HepG2 (cell line): ENCODE data around the gene PXT1. TPM values are rescaled to one million over a fixed set of nuclear protein-coding genes. Genes with fewer than 3 reads are reported as not detected.

Experiments
- ATAC-seq: fragments of 200-7000 bp; cut with Tn5 transposase; 3 replicates; pipeline ENCODE4 v1.9.1; 2020; ENCODE audit warnings: mild to moderate bottlenecking, moderate library complexity
- BruUV-seq: library from RNA; stranded (reverse); fragments of 400-500 nt; replicated peaks from 2 replicates; lab custom pipeline; 2021; lab: Mats Ljungman, UMichigan
- CTCF ChIA-PET: fragments of 300-600 bp; formaldehyde crosslinking; extraction: SDS; loops from one replicate; lab custom pipeline; 2021; ENCODE audit warnings: low total read pairs, inconsistent platforms, low intra/inter-chr PET ratio; lab: Yijun Ruan, JAX
- POLR2A ChIA-PET: fragments of 350-600 bp; sonication (Branson Sonifier 250); formaldehyde crosslinking; loops from one replicate; lab custom pipeline; 2020; ENCODE audit warnings: antibody characterized with exemption, inconsistent platforms; lab: Yijun Ruan, JAX
- DNase-seq: peaks from one replicate; pipeline ENCODE4 v3.0.0-alpha.2; 2015; ENCODE audit warnings: low spot score
- FAIRE-seq: peaks from 3 replicates; lab custom pipeline; 2011; peaks lifted over from hg19 to GRCh38; lab: Jason Lieb, UNC
- H2AFZ ChIP-seq: one replicate; pipeline ENCODE4 v1.6.1; 2011; ENCODE audit warnings: low read length, inconsistent platforms
- H3K27ac ChIP-seq: fragments of 300-600 bp; 3 replicates; pipeline ENCODE4 v1.8.0; 2011; ENCODE audit warnings: mixed run types, mild to moderate bottlenecking, mixed read lengths, low read length, inconsistent platforms; ENCODE audit not compliant: insufficient read depth; ENCODE audit errors: extremely low read length
- H3K27me3 ChIP-seq, 2 experiments: fragments of 200-600 bp in 1 of 2; 2 replicates in 1 of 2; 3 replicates in 1 of 2; pipeline versions ENCODE4 v1.6.0 to v1.8.0; 2011; ENCODE audit warnings: low read length in 2 of 2, mild to moderate bottlenecking in 2 of 2, moderate library complexity in 2 of 2, inconsistent platforms in 1 of 2; ENCODE audit not compliant: insufficient read depth in 2 of 2, control insufficient read depth in 1 of 2
- H3K36me3 ChIP-seq, 2 experiments: fragments of 200-600 bp in 1 of 2; replicated peaks in 1 of 2; 2 replicates in 1 of 2; 3 replicates in 1 of 2; pipeline versions ENCODE4 v1.5.1 to v1.8.0; 2011; ENCODE audit warnings: low read length in 2 of 2, inconsistent platforms in 1 of 2; ENCODE audit not compliant: insufficient read depth in 2 of 2, control insufficient read depth in 1 of 2
- H3K4me1 ChIP-seq: 2 replicates; pipeline ENCODE4 v1.5.1; 2012; ENCODE audit warnings: low read length, inconsistent platforms; ENCODE audit not compliant: insufficient read depth
- H3K4me2 ChIP-seq: 2 replicates; pipeline ENCODE4 v1.6.0; 2011; ENCODE audit warnings: low read depth, low read length, inconsistent platforms
- H3K4me3 ChIP-seq, 3 experiments: fragments of 200-600 bp in 1 of 3; sonication (generic), shearing (Covaris generic) in 1 of 3; replicated peaks in 1 of 3; 2 replicates each; pipeline ENCODE4 v1.5.1; 2011 to 2016; ENCODE audit warnings: low read length in 3 of 3, inconsistent platforms in 2 of 3, low read depth in 2 of 3, mild to moderate bottlenecking in 2 of 3, control low read depth in 1 of 3, mixed read lengths in 1 of 3; ENCODE audit not compliant: insufficient read depth in 1 of 3
- H3K79me2 ChIP-seq: one replicate; pipeline ENCODE4 v1.6.1; 2011; ENCODE audit warnings: low read length, inconsistent platforms; ENCODE audit not compliant: insufficient read depth
- H3K9ac ChIP-seq: 2 replicates; pipeline ENCODE4 v1.6.0; 2011; ENCODE audit warnings: mild to moderate bottlenecking, low read depth, low read length, inconsistent platforms; ENCODE audit not compliant: insufficient read depth
- H3K9me3 ChIP-seq: 2 replicates; pipeline ENCODE4 v1.5.1; 2012; ENCODE audit warnings: mild to moderate bottlenecking, low read length
- H4K20me1 ChIP-seq: 2 replicates; pipeline ENCODE4 v1.6.0; 2011; ENCODE audit warnings: inconsistent platforms, mild to moderate bottlenecking, low read length, moderate library complexity; ENCODE audit not compliant: insufficient read depth
- ARID2 ChIP-seq: sonication (generic); formaldehyde crosslinking; IDR thresholded peaks from 2 replicates; pipeline ENCODE4 v1.8.1; 2022; ENCODE audit warnings: mild to moderate bottlenecking, missing genetic modification reagents, borderline replicate concordance
- CREBL2 ChIP-seq: sonication (generic); formaldehyde crosslinking; IDR thresholded peaks from 2 replicates; pipeline ENCODE4 v1.8.1; 2023; ENCODE audit warnings: missing genetic modification reagents, mild to moderate bottlenecking, borderline replicate concordance
- DNMT3B ChIP-seq: conservative IDR thresholded peaks from 2 replicates; pipeline ENCODE4 v1.6.1; 2016; ENCODE audit warnings: missing biosample characterization, control low read depth
- FOXJ3 ChIP-seq: sonication (generic); formaldehyde crosslinking; IDR thresholded peaks from 2 replicates; pipeline ENCODE4 v1.4.0; 2020; ENCODE audit warnings: missing genetic modification reagents, mild to moderate bottlenecking, borderline replicate concordance
- GRHL1 ChIP-seq: sonication (generic); formaldehyde crosslinking; conservative IDR thresholded peaks from 2 replicates; pipeline ENCODE4 v1.8.0; 2022; ENCODE audit warnings: missing genetic modification reagents
- HES4 ChIP-seq: sonication (generic); formaldehyde crosslinking; IDR thresholded peaks from 2 replicates; pipeline ENCODE4 v1.9.0; 2021; ENCODE audit warnings: mild to moderate bottlenecking, missing genetic modification reagents, borderline replicate concordance
- HNRNPK ChIP-seq: fragments of 200-400 bp; formaldehyde crosslinking; IDR thresholded peaks from 2 replicates; pipeline ENCODE4 v1.6.1; 2018; ENCODE audit warnings: low read length, low read depth, moderate library complexity, mild to moderate bottlenecking; ENCODE audit not compliant: poor library complexity, severe bottlenecking
- KDM2A ChIP-seq: sonication (generic); formaldehyde crosslinking; IDR thresholded peaks from 2 replicates; pipeline ENCODE4 v1.4.0; 2020; ENCODE audit warnings: low read depth, missing genetic modification reagents, borderline replicate concordance
- MAZ ChIP-seq, 2 experiments: sonication (generic) in 1 of 2; formaldehyde crosslinking in 1 of 2; IDR thresholded peaks; 2 replicates each; pipeline versions ENCODE4 v1.5.0 to v1.6.1; 2012 to 2020; ENCODE audit warnings: low read depth in 2 of 2, mild to moderate bottlenecking in 2 of 2, borderline replicate concordance in 1 of 2, improper control_type of control experiment in 1 of 2, low read length in 1 of 2, missing genetic modification reagents in 1 of 2, moderate library complexity in 1 of 2
- NFIC ChIP-seq: IDR thresholded peaks from 2 replicates; pipeline ENCODE4 v1.6.1; 2012; ENCODE audit warnings: mild to moderate bottlenecking, low read length, inconsistent platforms
- PBX3 ChIP-seq: sonication (generic); formaldehyde crosslinking; IDR thresholded peaks from 2 replicates; pipeline ENCODE4 v1.8.1; 2023; ENCODE audit warnings: missing genetic modification reagents, inconsistent platforms, borderline replicate concordance
- PHB2 ChIP-seq: fragments of 450-650 bp; IDR thresholded peaks from 2 replicates; pipeline ENCODE4 v1.6.1; 2018; ENCODE audit not compliant: partially characterized antibody
- PREB ChIP-seq: sonication (generic); formaldehyde crosslinking; IDR thresholded peaks from 2 replicates; pipeline ENCODE4 v1.4.0; 2020; ENCODE audit warnings: missing genetic modification reagents
- RBM39 ChIP-seq: fragments of 200-400 bp; formaldehyde crosslinking; IDR thresholded peaks from one replicate; pipeline ENCODE4 v1.6.1; 2018; ENCODE audit warnings: antibody characterized with exemption, mild to moderate bottlenecking, low read depth, low read length; ENCODE audit not compliant: poor library complexity, severe bottlenecking
- RFXAP ChIP-seq: sonication (generic); formaldehyde crosslinking; IDR thresholded peaks from 2 replicates; pipeline ENCODE4 v1.4.0; 2020; ENCODE audit warnings: missing genetic modification reagents, borderline replicate concordance
- TFDP1 ChIP-seq: IDR thresholded peaks from 2 replicates; pipeline ENCODE4 v1.6.1; 2016; ENCODE audit warnings: missing compliant biosample characterization, missing genetic modification reagents, borderline replicate concordance
- ZFP37 ChIP-seq: sonication (generic); formaldehyde crosslinking; IDR thresholded peaks from 2 replicates; pipeline ENCODE4 v1.4.0; 2020; ENCODE audit warnings: missing genetic modification reagents, borderline replicate concordance
- ZNF576 ChIP-seq: sonication (generic); formaldehyde crosslinking; IDR thresholded peaks from 2 replicates; pipeline ENCODE4 v1.4.0; 2020; ENCODE audit warnings: mild to moderate bottlenecking, missing genetic modification reagents
- ZNF670 ChIP-seq: sonication (generic); formaldehyde crosslinking; IDR thresholded peaks from 2 replicates; pipeline ENCODE4 v1.8.0; 2022; ENCODE audit warnings: mild to moderate bottlenecking, missing genetic modification reagents, borderline replicate concordance
- in situ Hi-C: cut with HindIII; loops from 2 replicates; pipeline ENCODE4 v1.10.0; 2017; ENCODE audit warnings: low pct_unique_long_range_greater_than_20kb; ENCODE audit not compliant: extremely low pct_ligation_motif_present
- intact Hi-C: fragments of 100-400 bp; cut with micrococcal nuclease; formaldehyde crosslinking; loops from one replicate; pipeline ENCODE4 v1.10.0; 2022; ENCODE audit not compliant: unreplicated experiment
- polyA plus RNA-seq, 8 experiments: library from polyadenylated mRNA; depleted of rRNA in 3 of 8; stranded (reverse) in 7 of 8; unstranded in 1 of 8; fragments of >200 nt; fragmentation: Illumina TruSeq in 4 of 8; extraction: Trizol in 4 of 8; gene quantifications; 2 replicates each; pipeline versions ENCODE4 v1.2.1 to v1.2.3, GENCODE V29; 2011 to 2016; ENCODE audit warnings: low read depth in 4 of 8, missing spikeins in 1 of 8, mixed read lengths in 1 of 8; ENCODE audit not compliant: insufficient read depth in 1 of 8
- total RNA-seq, 5 experiments: library from RNA; depleted of rRNA; stranded (reverse); fragments of >200 nt; fragmentation: Illumina TruSeq; extraction: Trizol; gene quantifications; 2 replicates each; pipeline ENCODE4 v1.2.3, GENCODE V29; 2016; ENCODE audit warnings: low read depth in 1 of 5

The PXT1 gene
- total and polyA plus RNA-seq, 2 of the 13 experiments (the other 11 are each of a cell fraction or from before 2014, with no cell fraction given): 0.04 TPM; not detected in 1

GRCh38 chr6:36389353-36389752 lies 53.3 kb downstream of the PXT1 start:
- no peaks in the 10 kb centered on the region for H3K9me3 ChIP-seq
- H4K20me1 ChIP-seq: no peaks in the 10 kb centered on the region
- H3K9ac ChIP-seq: no peak overlapping the region
- H3K4me2 ChIP-seq: no peak overlapping the region
- TF ChIP-seq CREBL2 (CRISPR knock-in tag) (no peak), ZNF576 (CRISPR knock-in tag) (no peak), RFXAP (CRISPR knock-in tag) (no peak), KDM2A (CRISPR knock-in tag) (no peak), GRHL1 (CRISPR knock-in tag) (no peak), RBM39 (no peak), ARID2 (CRISPR knock-in tag) (no peak), ZNF670 (CRISPR knock-in tag) (no peak), NFIC (no peak), FOXJ3 (no peak), HES4 (no peak), TFDP1 (CRISPR knock-in tag) (no peak), MAZ (IDR thresholded peaks at IDR 0.05; ENCODE audit: borderline replicate concordance, low read depth, low read length) (no peak), MAZ (CRISPR knock-in tag; IDR thresholded peaks at IDR 0.05; ENCODE audit: low read depth) (no peak), PREB (CRISPR knock-in tag) (no peak), DNMT3B (CRISPR knock-in tag) (no peak), PHB2 (no peak), HNRNPK (no peak), ZFP37 (no peak), PBX3 (no peak)
- no peaks in the 10 kb centered on the region for H3K36me3 ChIP-seq
- intact Hi-C loops (no loop called here), in situ Hi-C loops (no loop called here)
- no TSS peak for BruUV-seq
- H3K27me3 ChIP-seq: peaks cover 4 to 61% of the 10 kb centered on the region in 2 experiments
- FAIRE-seq: no peak
- peaks cover 25% of the 10 kb centered on the region for H3K4me1 ChIP-seq
- ChIA-PET CTCF (no interaction called here), POLR2A (no interaction called here)
- DNase-seq: no peak
- no peaks in the 10 kb centered on the region for H3K79me2 ChIP-seq
- H3K4me3 ChIP-seq: no peak overlapping the region
- no peak overlapping the region for H3K27ac ChIP-seq
- no peak overlapping the region for H2AFZ ChIP-seq
- no peak for ATAC-seq
